ENCODE data around the gene ARL6. TPM values are rescaled to one million over a fixed set of nuclear protein-coding genes. Genes with fewer than 3 reads are reported as not detected.

ARL6 gene
- total RNA-seq, 1 experiment from 2014 or later = 5.2 TPM

- Mint-ChIP-seq H3K27ac (ENCODE audit: unreplicated experiment) (no peak overlapping the region), H3K4me3 (ENCODE audit: low read depth, unreplicated experiment) (no peak overlapping the region), H3K9me3 (ENCODE audit: low read depth, unreplicated experiment) (no peaks in the 10 kb centered on the region), H3K27me3 (ENCODE audit: unreplicated experiment) (no peaks in the 10 kb centered on the region), H3K36me3 (ENCODE audit: insufficient read depth, unreplicated experiment) (no peaks in the 10 kb centered on the region), H3K4me1 (ENCODE audit: low read depth, unreplicated experiment) (no peaks in the 10 kb centered on the region)
- CTCF ChIA-PET = interaction anchor here (0.7 to 0.8 kb wide), 3 partner anchors 12 to 973 kb away, joined by 4 to 11 read pairs (median 6); no protein-coding TSS in a partner anchor
- peak; percentile 32 for DNase-seq
- TF ChIP-seq CTCF (IDR thresholded peaks at IDR 0.05; ENCODE audit: unreplicated experiment) = no peak
- no TSS peak for BruUV-seq (replicated peaks)
- intact Hi-C loops (cut with micrococcal nuclease; ENCODE audit: unreplicated experiment) = no loop called here
These were observed 50.8 kb downstream of the ARL6 start for GRCh38 chr3:97815149-97815917.

GRCh38 chr3:97816811-97817210, 52.3 kb downstream of the ARL6 start:
- no peaks in the 10 kb centered on the region for H3K4me1 Mint-ChIP-seq (ENCODE audit: low read depth, unreplicated experiment)
- BruUV-seq (replicated peaks) = no TSS peak
- CTCF ChIA-PET = no interaction called here
- intact Hi-C loops (cut with micrococcal nuclease; ENCODE audit: unreplicated experiment) = no loop called here
- H3K27ac Mint-ChIP-seq (ENCODE audit: unreplicated experiment) = no peak overlapping the region
- no peaks in the 10 kb centered on the region for H3K9me3 Mint-ChIP-seq (ENCODE audit: low read depth, unreplicated experiment)
- TF ChIP-seq CTCF (IDR thresholded peaks at IDR 0.05; ENCODE audit: unreplicated experiment) = no peak
- H3K36me3 Mint-ChIP-seq (ENCODE audit: insufficient read depth, unreplicated experiment) = peaks cover 7% of the 10 kb centered on the region
- H3K4me3 Mint-ChIP-seq (ENCODE audit: low read depth, unreplicated experiment) = no peak overlapping the region
- DNase-seq = no peak
- H3K27me3 Mint-ChIP-seq (ENCODE audit: unreplicated experiment) = no peaks in the 10 kb centered on the region

- Mint-ChIP-seq H3K36me3 (ENCODE audit: insufficient read depth, unreplicated experiment) (peaks cover 19% of the 10 kb centered on the region), H3K27ac (ENCODE audit: unreplicated experiment) (no peak overlapping the region), H3K4me3 (ENCODE audit: low read depth, unreplicated experiment) (no peak overlapping the region), H3K9me3 (ENCODE audit: low read depth, unreplicated experiment) (no peaks in the 10 kb centered on the region), H3K4me1 (ENCODE audit: low read depth, unreplicated experiment) (peaks cover 2% of the 10 kb centered on the region), H3K27me3 (ENCODE audit: unreplicated experiment) (no peaks in the 10 kb centered on the region)
- intact Hi-C loops (cut with micrococcal nuclease; ENCODE audit: unreplicated experiment) = no loop called here
- DNase-seq = no peak
- CTCF ChIA-PET = no interaction called here
- BruUV-seq (replicated peaks) = no TSS peak
- TF ChIP-seq CTCF (IDR thresholded peaks at IDR 0.05; ENCODE audit: unreplicated experiment) = no peak
These were observed 53.4 kb downstream of the ARL6 start for GRCh38 chr3:97817965-97818364.

GRCh38 chr3:97820780-97821179, 56.2 kb downstream of the ARL6 start:
- peak overlapping the region; percentile 82 for H3K4me3 Mint-ChIP-seq (ENCODE audit: low read depth, unreplicated experiment)
- CTCF ChIA-PET = interaction anchor here (0.9 kb wide), 1 partner anchor 121 kb away, joined by 3 read pairs; no protein-coding TSS in a partner anchor
- no peak for TF ChIP-seq CTCF (IDR thresholded peaks at IDR 0.05; ENCODE audit: unreplicated experiment)
- peaks cover 25% of the 10 kb centered on the region for H3K36me3 Mint-ChIP-seq (ENCODE audit: insufficient read depth, unreplicated experiment)
- no peak for DNase-seq
- no TSS peak for BruUV-seq (replicated peaks)
- H3K27me3 Mint-ChIP-seq (ENCODE audit: unreplicated experiment) = no peaks in the 10 kb centered on the region
- H3K27ac Mint-ChIP-seq (ENCODE audit: unreplicated experiment) = no peak overlapping the region
- intact Hi-C loops (cut with micrococcal nuclease; ENCODE audit: unreplicated experiment) = loop anchor here (5.0 kb wide), 2 partner anchors 62 to 122 kb away; no protein-coding TSS in a partner anchor
- no peaks in the 10 kb centered on the region for H3K9me3 Mint-ChIP-seq (ENCODE audit: low read depth, unreplicated experiment)
- H3K4me1 Mint-ChIP-seq (ENCODE audit: low read depth, unreplicated experiment) = peaks cover 26% of the 10 kb centered on the region
